A549 (cell line): Measurements from ENCODE around the gene NRG4.

Experiments used
- BCL3 ChIP-seq: fragments of >200 bp; sonication (Bioruptor Twin); formaldehyde crosslinking; IDR thresholded peaks from 3 replicates; pipeline ENCODE4 v1.6.1; 2016
- CTCF ChIP-seq: fragments of >200 bp; sonication (Bioruptor Twin); formaldehyde crosslinking; IDR thresholded peaks from 3 replicates; pipeline ENCODE4 v1.5.1; 2016
- EP300 ChIP-seq, 2 experiments: fragments of >200 bp; sonication (Bioruptor Twin); formaldehyde crosslinking; IDR thresholded peaks; 2 replicates in 1 of 2; 3 replicates in 1 of 2; pipeline ENCODE4 v1.6.1; 2016 to 2017
- HOXA7 ChIP-seq: fragments of 250-450 bp; sonication (Bioruptor Pico); IDR thresholded peaks from 2 replicates; pipeline ENCODE4 v1.5.0; 2020; ENCODE audit warnings: mild to moderate bottlenecking, moderate library complexity
- MYC ChIP-seq: IDR thresholded peaks from 2 replicates; pipeline ENCODE4 v1.6.1; 2012; ENCODE audit warnings: mild to moderate bottlenecking, inconsistent platforms, low read length, improper control_type of control experiment, borderline replicate concordance
- PHF8 ChIP-seq: fragments of 200-600 bp; sonication (generic); IDR thresholded peaks from 2 replicates; pipeline ENCODE4 v1.6.1; 2016; ENCODE audit warnings: low read depth, mild to moderate bottlenecking, antibody characterized with exemption, moderate library complexity, borderline replicate concordance
- POLR2A ChIP-seq: IDR thresholded peaks from 2 replicates; pipeline ENCODE4 v1.6.1; 2012; ENCODE audit warnings: mild to moderate bottlenecking, low read length
- RAD21 ChIP-seq, 2 experiments: fragments of >200 bp in 1 of 2; sonication (Bioruptor Twin) in 1 of 2; formaldehyde crosslinking in 1 of 2; IDR thresholded peaks in 1 of 2; conservative IDR thresholded peaks in 1 of 2; 2 replicates in 1 of 2; 3 replicates in 1 of 2; pipeline ENCODE4 v1.6.1; 2012 to 2018; ENCODE audit warnings: inconsistent platforms in 1 of 2
- RFX5 ChIP-seq: fragments of 450-650 bp; IDR thresholded peaks from 2 replicates; pipeline ENCODE4 v1.7.1; 2014; ENCODE audit warnings: antibody characterized with exemption, mild to moderate bottlenecking, moderate library complexity
- RNF2 ChIP-seq: fragments of 200-600 bp; sonication (generic); IDR thresholded peaks from 2 replicates; pipeline ENCODE4 v1.6.1; 2016; ENCODE audit warnings: low read depth, mild to moderate bottlenecking, antibody characterized with exemption, moderate library complexity, borderline replicate concordance
- SREBF2 ChIP-seq: fragments of 450-650 bp; IDR thresholded peaks from 2 replicates; pipeline ENCODE4 v1.6.1; 2014; ENCODE audit warnings: mild to moderate bottlenecking, moderate library complexity
- TFCP2L1 ChIP-seq: fragments of 250-450 bp; sonication (Bioruptor Pico); IDR thresholded peaks from 2 replicates; pipeline ENCODE4 v1.5.0; 2021; ENCODE audit warnings: mild to moderate bottlenecking

- TF ChIP-seq PHF8 (no peak), EP300 (IDR thresholded peaks at IDR 0.05) (no peak), POLR2A (no peak), SREBF2 (no peak), CTCF (no peak), RNF2 (no peak), BCL3 (no peak), RFX5 (no peak), RAD21 (conservative IDR thresholded peaks at IDR 0.05 in 1 of 2, IDR thresholded peaks at IDR 0.05 in 1 of 2) (no peak), TFCP2L1 (CRISPR knock-in tag) (no peak), HOXA7 (CRISPR knock-in tag) (no peak), MYC (no peak)
These were observed 111.6 kb downstream of the NRG4 start for GRCh38 chr15:75900577-75900976.
